GM12878 (cell line): Measurements from ENCODE around the gene DIPK1A. TPM values are rescaled to one million over a fixed set of nuclear protein-coding genes. Genes with fewer than 3 reads are reported as not detected.
A peak's percentile ranks its signal among the peaks of the same experiment; 100 is the strongest.

ENCODE experiments used
- ATAC-seq: fragments of 200-7000 bp; cut with Tn5 transposase; 3 replicates; pipeline ENCODE4 v1.9.1; 2020; ENCODE audit warnings: mild to moderate bottlenecking, moderate library complexity
- BruUV-seq: library from RNA; stranded (reverse); fragments of 400-500 nt; replicated peaks from 2 replicates; lab custom pipeline; 2021; lab: Mats Ljungman, UMichigan
- CTCF ChIA-PET: fragments of 300-600 bp; sonication (Branson Sonifier 250); formaldehyde crosslinking; extraction: SDS; loops from one replicate; lab custom pipeline; 2021; ENCODE audit warnings: inconsistent platforms; lab: Yijun Ruan, JAX
- POLR2A ChIA-PET: fragments of 350-600 bp; formaldehyde crosslinking; extraction: SDS; loops from one replicate; lab custom pipeline; 2021; ENCODE audit warnings: inconsistent platforms; lab: Charles Lee
- RAD21 ChIA-PET: fragments of 300-600 bp; sonication (Branson Sonifier 250); formaldehyde crosslinking; loops from one replicate; lab custom pipeline; 2023; ENCODE audit warnings: antibody characterized with exemption; ENCODE audit not compliant: unreplicated experiment; lab: Charles Lee
- SMC1A ChIA-PET: fragments of 300-600 bp; sonication (Branson Sonifier 250); formaldehyde crosslinking; loops from one replicate; lab custom pipeline; 2023; ENCODE audit not compliant: unreplicated experiment, uncharacterized antibody; lab: Charles Lee
- DNase-seq: peaks from one replicate; pipeline ENCODE4 v3.0.0-alpha.2; 2011; ENCODE audit warnings: low read depth, low spot score
- FAIRE-seq: peaks from 3 replicates; lab custom pipeline; 2011; peaks lifted over from hg19 to GRCh38; lab: Jason Lieb, UNC
- H2AFZ ChIP-seq: 2 replicates; pipeline ENCODE4 v1.6.0; 2011; ENCODE audit warnings: low read depth, low read length, control low read depth; ENCODE audit not compliant: control insufficient read depth
- H3K27ac ChIP-seq: 2 replicates; pipeline ENCODE4 v1.5.1; 2011; ENCODE audit warnings: control low read depth; ENCODE audit not compliant: control insufficient read depth, insufficient read depth
- H3K27me3 ChIP-seq, 2 experiments: replicated peaks in 1 of 2; 2 replicates each; pipeline versions ENCODE4 v1.6.0 to v1.6.1; 2011; ENCODE audit warnings: low read length in 1 of 2; ENCODE audit not compliant: control insufficient read depth in 2 of 2, insufficient read depth in 2 of 2
- H3K36me3 ChIP-seq, 2 experiments: 2 replicates each; pipeline ENCODE4 v1.5.1; 2011; ENCODE audit warnings: low read length in 1 of 2; ENCODE audit not compliant: control insufficient read depth in 2 of 2, insufficient read depth in 2 of 2
- H3K4me1 ChIP-seq: 2 replicates; pipeline ENCODE4 v1.6.1; 2011; ENCODE audit warnings: mild to moderate bottlenecking, low read length, moderate library complexity, mixed read lengths; ENCODE audit not compliant: control insufficient read depth, insufficient read depth
- H3K4me2 ChIP-seq: 2 replicates; pipeline ENCODE4 v1.6.0; 2011; ENCODE audit warnings: control low read depth; ENCODE audit not compliant: control insufficient read depth, insufficient read depth
- H3K4me3 ChIP-seq: fragments of 200-600 bp; sonication (generic); 2 replicates; pipeline ENCODE4 v1.5.1; 2016
- H3K79me2 ChIP-seq: 2 replicates; pipeline ENCODE4 v1.6.0; 2011; ENCODE audit warnings: low read length; ENCODE audit not compliant: control insufficient read depth, insufficient read depth
- H3K9ac ChIP-seq: 2 replicates; pipeline ENCODE4 v1.8.0; 2011; ENCODE audit warnings: low read length, control low read depth, mixed read lengths; ENCODE audit not compliant: control insufficient read depth, insufficient read depth
- H3K9me3 ChIP-seq: replicated peaks from 3 replicates; pipeline ENCODE4 v1.5.1; 2011; ENCODE audit warnings: mild to moderate bottlenecking, low read length; ENCODE audit not compliant: control insufficient read depth, insufficient read depth
- H4K20me1 ChIP-seq: 2 replicates; pipeline ENCODE4 v1.6.0; 2011; ENCODE audit not compliant: control insufficient read depth, insufficient read depth
- BMI1 ChIP-seq: fragments of 450-650 bp; IDR thresholded peaks from 2 replicates; pipeline ENCODE4 v1.6.1; 2016; ENCODE audit warnings: mild to moderate bottlenecking, moderate library complexity, borderline replicate concordance
- BRCA1 ChIP-seq: IDR thresholded peaks from 2 replicates; pipeline ENCODE4 v1.6.1; 2011; ENCODE audit warnings: low read depth, low read length, improper control_type of control experiment
- CREB1 ChIP-seq: IDR thresholded peaks from 2 replicates; pipeline ENCODE4 v1.6.1; 2012; ENCODE audit warnings: low read depth, mild to moderate bottlenecking, inconsistent platforms
- DPF2 ChIP-seq: fragments of 450-650 bp; IDR thresholded peaks from 2 replicates; pipeline ENCODE4 v1.6.1; 2017; ENCODE audit warnings: mild to moderate bottlenecking
- E2F8 ChIP-seq: fragments of 450-650 bp; IDR thresholded peaks from 2 replicates; pipeline ENCODE4 v1.6.1; 2018; ENCODE audit warnings: mild to moderate bottlenecking, low read depth, moderate library complexity; ENCODE audit not compliant: partially characterized antibody
- EP300 ChIP-seq, 2 experiments: fragments of 150-350 bp in 1 of 2; IDR thresholded peaks; 2 replicates each; pipeline ENCODE4 v1.6.1; 2011 to 2012; ENCODE audit warnings: low read depth in 2 of 2, low read length in 2 of 2, borderline replicate concordance in 1 of 2, improper control_type of control experiment in 1 of 2, inconsistent platforms in 1 of 2; ENCODE audit not compliant: control insufficient read depth in 1 of 2
- EZH2 ChIP-seq: IDR thresholded peaks from 2 replicates; pipeline ENCODE4 v1.6.1; 2012; ENCODE audit warnings: low read depth, mild to moderate bottlenecking, control low read depth, inconsistent platforms, low read length, borderline replicate concordance; ENCODE audit not compliant: control insufficient read depth
- NRF1 ChIP-seq: conservative IDR thresholded peaks from 2 replicates; pipeline ENCODE4 v1.6.1; 2011; ENCODE audit warnings: mild to moderate bottlenecking, low read depth, low read length, improper control_type of control experiment
- PAX8 ChIP-seq: fragments of 450-650 bp; IDR thresholded peaks from 2 replicates; pipeline ENCODE4 v1.6.1; 2017; ENCODE audit warnings: mild to moderate bottlenecking, moderate library complexity
- RB1 ChIP-seq: fragments of 450-650 bp; formaldehyde crosslinking; IDR thresholded peaks from 2 replicates; pipeline ENCODE4 v1.6.1; 2017; ENCODE audit warnings: mild to moderate bottlenecking, borderline replicate concordance
- RUNX3 ChIP-seq: IDR thresholded peaks from 2 replicates; pipeline ENCODE4 v1.6.1; 2012; ENCODE audit warnings: low read length, inconsistent platforms
- SKIL ChIP-seq: fragments of 450-650 bp; IDR thresholded peaks from 2 replicates; pipeline ENCODE4 v1.6.1; 2017; ENCODE audit warnings: mild to moderate bottlenecking, low read depth, inconsistent platforms; ENCODE audit not compliant: poor library complexity, severe bottlenecking
- SPI1 ChIP-seq: IDR thresholded peaks from 2 replicates; pipeline ENCODE4 v1.6.1; 2011; ENCODE audit warnings: low read depth, mild to moderate bottlenecking, low read length, moderate library complexity, borderline replicate concordance; ENCODE audit not compliant: insufficient read depth
- SREBF1 ChIP-seq: IDR thresholded peaks from 2 replicates; pipeline ENCODE4 v1.6.1; 2012; ENCODE audit warnings: mild to moderate bottlenecking, low read length
- STAT1 ChIP-seq: fragments of 450-650 bp; conservative IDR thresholded peaks from 2 replicates; pipeline ENCODE4 v1.6.1; 2014; ENCODE audit warnings: antibody characterized with exemption, mild to moderate bottlenecking
- ZNF24 ChIP-seq: fragments of 450-650 bp; IDR thresholded peaks from 2 replicates; pipeline ENCODE4 v1.6.1; 2017; ENCODE audit warnings: antibody characterized with exemption, mild to moderate bottlenecking
- ZNF622 ChIP-seq: fragments of 450-650 bp; IDR thresholded peaks from 2 replicates; pipeline ENCODE4 v1.6.1; 2017; ENCODE audit warnings: mild to moderate bottlenecking, inconsistent platforms
- WGBS: methylation state at CpG from one replicate; pipeline ENCODE4 v1.1.6; 2016; ENCODE audit warnings: low lambda C conversion rate; ENCODE audit not compliant: insufficient replicate concordance, insufficient coverage; ENCODE audit errors: missing lambda C conversion rate; 5-methylcytosine and 5-hydroxymethylcytosine counted together
- in situ Hi-C: fragments of 300-500 bp; cut with MboI; formaldehyde crosslinking; loops from 9 replicates; pipeline ENCODE4 v1.14.3; 2018; ENCODE audit warnings: mixed read lengths
- intact Hi-C: fragments of 100-400 bp; cut with micrococcal nuclease; formaldehyde crosslinking; loops from one replicate; pipeline ENCODE4 v1.14.2; 2022; ENCODE audit not compliant: unreplicated experiment
- polyA plus RNA-seq, 11 experiments: library from polyadenylated mRNA; depleted of rRNA in 4 of 11; unstranded in 6 of 11; stranded (reverse) in 5 of 11; fragments of >200 nt; fragmentation: Nextera tagmentation in 4 of 11; fragmentation: Illumina TruSeq in 1 of 11; extraction: Ambion mirVana in 4 of 11; extraction: Trizol in 1 of 11; gene quantifications; 1 replicate in 1 of 11; 2 replicates in 10 of 11; pipeline versions ENCODE4 v1.2.1 to v1.2.3, GENCODE V29; 2011 to 2016; ENCODE audit warnings: inconsistent platforms in 2 of 11, missing spikeins in 2 of 11, low read depth in 1 of 11
- total RNA-seq, 4 experiments: library from RNA; depleted of rRNA in 3 of 4; stranded (reverse); fragments of >200 nt in 3 of 4; fragmentation: Illumina TruSeq in 1 of 4; extraction: Trizol in 1 of 4; gene quantifications; 2 replicates each; pipeline versions ENCODE4 v1.2.1 to v1.2.3, GENCODE V29; 2013 to 2021

The DIPK1A gene
- total and polyA plus RNA-seq, 10 of the 15 experiments (the other 5 are each of a cell fraction or from before 2014, with no cell fraction given): 4.9 to 15.0 (median 9.7) TPM

DNA sequence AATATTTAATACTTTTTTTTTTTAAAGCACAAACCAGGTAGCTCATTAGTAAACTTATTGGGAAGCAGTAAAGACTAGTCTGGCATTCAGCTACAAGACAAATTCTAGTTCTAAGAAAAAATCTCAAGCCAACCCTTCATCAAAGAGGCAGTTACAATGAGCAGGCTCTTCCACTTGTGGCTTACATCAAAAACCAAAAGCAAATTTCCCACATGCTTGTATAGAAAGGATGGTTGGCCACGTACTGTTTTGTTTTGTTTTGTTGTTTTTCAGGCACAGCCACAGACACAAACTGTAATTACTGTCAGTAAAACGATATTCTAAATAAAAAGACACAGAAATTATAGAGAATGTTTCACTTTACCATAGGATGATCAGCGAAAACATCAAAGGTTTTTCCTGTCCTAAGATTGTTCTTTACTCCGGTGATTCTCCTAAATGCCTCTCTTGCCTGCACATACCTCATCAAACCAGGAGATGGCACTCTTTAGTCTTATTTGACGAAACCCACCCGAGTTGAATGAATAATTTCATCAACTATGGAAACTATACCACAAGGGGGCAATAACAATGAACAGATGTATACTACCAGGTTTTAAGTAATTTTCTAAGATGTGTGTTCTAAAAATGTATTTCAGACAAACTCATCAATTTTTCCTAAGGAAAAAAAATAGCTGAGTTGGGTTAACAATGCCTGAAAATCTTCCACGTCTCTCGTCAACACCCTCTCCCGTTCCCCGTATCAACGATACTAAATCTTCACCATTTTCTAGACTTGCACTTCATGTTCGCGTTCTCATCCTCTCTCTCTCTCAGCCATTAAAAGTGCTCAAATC is 102.5 kb downstream of the DIPK1A start:
- no TSS peak for BruUV-seq
- SMC1A ChIA-PET: interaction anchor here (0.7 to 7.5 kb wide), 42 partner anchors 9 to 267 kb away, joined by 3 to 179 read pairs (median 5); partner anchors contain the start of gene DIPK1A
- RAD21 ChIA-PET: interaction anchor here (0.7 to 7.9 kb wide), 18 partner anchors 19 to 203 kb away, joined by 3 to 106 read pairs (median 4); partner anchors contain the start of gene DIPK1A
- Histone ChIP-seq H3K79me2 (no peaks in the 10 kb centered on the region), H3K36me3 (no peaks in the 10 kb centered on the region; a peak in 1 of 4 replicates), H4K20me1 (no peaks in the 10 kb centered on the region), H3K27ac (no peak overlapping the region), H2AFZ (peak overlapping the region; percentile 66), H3K9me3 (no peaks in the 10 kb centered on the region; the same call in 2 of the 3 replicates), H3K4me3 (no peak overlapping the region), H3K4me1 (peaks cover 9% of the 10 kb centered on the region), H3K27me3 (no peaks in the 10 kb centered on the region), H3K9ac (no peak overlapping the region), H3K4me2 (peak overlapping the region; percentile 68)
- FAIRE-seq (peak; percentile 99), DNase-seq (peak; percentile 59), ATAC-seq (peak; percentile 90)
- WGBS: 49% methylated on average over 13 of the region's 13 CpGs
- intact Hi-C loops: loop anchor here (1.0 to 2.0 kb wide), 4 partner anchors 102 to 204 kb away; no protein-coding TSS in a partner anchor
- in situ Hi-C loops: loop anchor here (5.0 kb wide), 1 partner anchor 134 kb away; no protein-coding TSS in a partner anchor
- CTCF ChIA-PET: interaction anchor here (0.6 to 7.7 kb wide), 61 partner anchors 10 to 549 kb away, joined by 3 to 169 read pairs (median 5); partner anchors contain the start of genes DIPK1A and RPL5
- POLR2A ChIA-PET: interaction anchor here (0.7 to 2.2 kb wide), 4 partner anchors 98 to 135 kb away, joined by 4 to 8 read pairs (median 6); no protein-coding TSS in a partner anchor
- no peak for TF ChIP-seq STAT1
- peak; percentile 85; the same call in 1 of the 2 replicates for TF ChIP-seq RB1
- TF ChIP-seq CREB1: no peak
- TF ChIP-seq EP300 (IDR thresholded peaks at IDR 0.05; ENCODE audit: borderline replicate concordance in 1 of 2, control insufficient read depth in 1 of 2, low read depth in 2 of 2, low read length in 2 of 2): no peak
- TF ChIP-seq PAX8: no peak
- 0 out of 2 replicates have a peak, but pooled peaks have one; percentile 54 for TF ChIP-seq ZNF24
- no peak for TF ChIP-seq EZH2
- TF ChIP-seq BRCA1: no peak
- TF ChIP-seq DPF2: no peak
- peak; percentile 52 for TF ChIP-seq SKIL
- no peak for TF ChIP-seq NRF1
- peak; percentile 51; the same call in 1 of the 2 replicates for TF ChIP-seq RUNX3
- TF ChIP-seq SREBF1: no peak
- TF ChIP-seq ZNF622: no peak
- TF ChIP-seq BMI1: no peak
- TF ChIP-seq E2F8: peak; percentile 47
- TF ChIP-seq SPI1: no peak
